ENCODE measurements around the gene CPNE2. TPM values are rescaled to one million over a fixed set of nuclear protein-coding genes. Genes with fewer than 3 reads are reported as not detected.

The CPNE2 gene
- total RNA-seq, 1 donor from 2014 or later = 8.3 TPM

DNA sequence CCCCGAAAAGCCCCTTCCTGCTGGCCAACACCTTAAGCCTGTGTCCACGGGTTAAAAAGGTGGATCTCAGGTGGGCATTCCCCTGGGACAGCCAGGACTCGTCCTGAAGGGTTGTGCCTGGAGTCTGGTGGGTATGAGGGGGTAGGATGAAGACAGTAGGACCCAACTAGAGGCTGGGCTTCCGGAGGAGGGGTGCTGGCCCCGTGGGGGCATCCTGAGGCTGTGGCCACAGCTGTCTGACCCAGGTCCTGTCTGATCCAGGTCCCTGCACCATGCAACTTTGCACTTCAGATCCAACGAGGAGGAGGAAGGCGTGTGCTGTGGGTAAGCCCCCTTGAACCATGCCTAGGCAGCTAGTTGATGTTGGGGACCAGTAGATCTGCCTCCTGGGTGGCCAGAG, 37.6 kb upstream of the CPNE2 start:
- ChIA-PET CTCF (interaction anchor here (0.5 to 1.3 kb wide), 2 partner anchors 90 to 213 kb away, joined by 3 to 4 read pairs; no protein-coding TSS in a partner anchor), POLR2A (interaction anchor here (0.6 kb wide), 2 partner anchors 42 to 110 kb away, joined by 3 to 6 read pairs; no protein-coding TSS in a partner anchor)
- intact Hi-C loops (cut with micrococcal nuclease) = no loop called here
- TF ChIP-seq, protein P1, sequence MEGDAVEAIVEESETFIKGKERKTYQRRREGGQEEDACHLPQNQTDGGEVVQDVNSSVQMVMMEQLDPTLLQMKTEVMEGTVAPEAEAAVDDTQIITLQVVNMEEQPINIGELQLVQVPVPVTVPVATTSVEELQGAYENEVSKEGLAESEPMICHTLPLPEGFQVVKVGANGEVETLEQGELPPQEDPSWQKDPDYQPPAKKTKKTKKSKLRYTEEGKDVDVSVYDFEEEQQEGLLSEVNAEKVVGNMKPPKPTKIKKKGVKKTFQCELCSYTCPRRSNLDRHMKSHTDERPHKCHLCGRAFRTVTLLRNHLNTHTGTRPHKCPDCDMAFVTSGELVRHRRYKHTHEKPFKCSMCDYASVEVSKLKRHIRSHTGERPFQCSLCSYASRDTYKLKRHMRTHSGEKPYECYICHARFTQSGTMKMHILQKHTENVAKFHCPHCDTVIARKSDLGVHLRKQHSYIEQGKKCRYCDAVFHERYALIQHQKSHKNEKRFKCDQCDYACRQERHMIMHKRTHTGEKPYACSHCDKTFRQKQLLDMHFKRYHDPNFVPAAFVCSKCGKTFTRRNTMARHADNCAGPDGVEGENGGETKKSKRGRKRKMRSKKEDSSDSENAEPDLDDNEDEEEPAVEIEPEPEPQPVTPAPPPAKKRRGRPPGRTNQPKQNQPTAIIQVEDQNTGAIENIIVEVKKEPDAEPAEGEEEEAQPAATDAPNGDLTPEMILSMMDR (IDR thresholded peaks at IDR 0.05) = no peak
- H3K4me3 Mint-ChIP-seq = no peak overlapping the region
- ATAC-seq (ENCODE audit: low read depth) (no peak), DNase-seq (no peak)
- peaks cover 83% of the 10 kb centered on the region for H3K36me3 Mint-ChIP-seq (ENCODE audit: low read depth)
- H3K27me3 Mint-ChIP-seq = no peaks in the 10 kb centered on the region
- H3K9me3 Mint-ChIP-seq = no peaks in the 10 kb centered on the region
- H3K27ac Mint-ChIP-seq = peak overlapping the region; percentile 46
- peaks cover 26% of the 10 kb centered on the region for H3K4me1 Mint-ChIP-seq

DNA sequence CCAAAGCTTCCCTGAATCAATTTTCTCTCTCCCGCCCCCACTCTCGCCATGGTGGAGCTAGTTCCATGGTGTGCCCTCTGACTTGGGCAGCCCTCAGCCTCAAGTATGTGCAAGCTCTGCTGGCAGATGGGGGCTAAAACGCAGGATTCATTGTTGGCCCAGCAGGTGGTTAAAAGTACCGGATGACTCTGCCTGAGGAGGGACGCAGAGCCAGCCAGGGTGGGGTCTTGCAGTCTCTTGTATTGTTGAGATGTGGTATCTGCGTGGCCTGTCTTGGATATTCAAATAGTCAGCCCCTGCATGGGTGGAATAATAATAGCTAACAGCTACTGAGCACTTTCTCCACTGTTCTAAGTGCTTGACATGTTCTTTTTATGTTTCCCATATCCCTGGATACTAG, 36.7 kb upstream of the CPNE2 start:
- Mint-ChIP-seq H3K4me1 (peaks cover 19% of the 10 kb centered on the region), H3K4me3 (no peak overlapping the region), H3K27me3 (no peaks in the 10 kb centered on the region), H3K27ac (peak overlapping the region; percentile 24), H3K36me3 (ENCODE audit: low read depth) (peaks cover 86% of the 10 kb centered on the region), H3K9me3 (no peaks in the 10 kb centered on the region)
- no peak for DNase-seq
- TF ChIP-seq, protein P1 (IDR thresholded peaks at IDR 0.05) = no peak
- ATAC-seq (ENCODE audit: low read depth) = no peak
- ChIA-PET POLR2A (interaction anchor here (0.7 to 1.2 kb wide), 3 partner anchors 10 to 84 kb away, joined by 3 read pairs; no protein-coding TSS in a partner anchor), CTCF (interaction anchor here (1.8 kb wide), 1 partner anchor 91 kb away, joined by 6 read pairs; no protein-coding TSS in a partner anchor)
- intact Hi-C loops (cut with micrococcal nuclease) = no loop called here

DNA sequence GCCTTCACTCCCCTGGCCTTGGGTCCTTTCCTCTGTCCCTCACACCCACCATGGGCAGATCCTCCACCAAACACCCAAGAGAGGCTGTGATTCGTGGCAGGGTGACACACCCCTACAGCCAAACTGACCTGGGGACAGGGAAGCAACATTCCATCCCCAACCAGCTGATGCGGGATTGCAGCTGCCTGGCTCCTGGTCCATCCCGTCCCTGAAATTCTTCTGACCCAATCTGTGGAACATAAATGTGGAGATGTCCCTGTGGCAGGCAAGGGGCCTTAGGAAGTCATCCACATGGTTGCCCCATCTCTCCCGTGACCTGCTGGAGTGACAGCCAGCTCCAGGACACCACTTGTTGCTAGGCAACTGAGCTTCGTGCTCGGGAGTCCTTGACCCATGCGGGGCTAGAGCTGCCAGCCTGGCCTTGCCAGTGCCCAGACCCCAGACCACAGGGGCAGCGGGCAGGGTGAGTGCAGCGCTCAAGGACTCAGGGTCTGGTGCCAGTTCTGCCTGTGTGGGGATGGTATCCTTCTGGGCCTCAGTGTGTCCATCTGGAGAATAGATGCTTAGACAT, 34.0 kb upstream of the CPNE2 start:
- POLR2A ChIA-PET = no interaction called here
- Mint-ChIP-seq H3K9me3 (no peaks in the 10 kb centered on the region), H3K27ac (peak overlapping the region; percentile 7), H3K4me1 (no peaks in the 10 kb centered on the region), H3K36me3 (ENCODE audit: low read depth) (peaks cover 81% of the 10 kb centered on the region), H3K27me3 (no peaks in the 10 kb centered on the region), H3K4me3 (no peak overlapping the region)
- no peak for ATAC-seq (ENCODE audit: low read depth)
- DNase-seq = no peak
- intact Hi-C loops (cut with micrococcal nuclease) = no loop called here
- TF ChIP-seq, protein P1 (IDR thresholded peaks at IDR 0.05) = no peak
- CTCF ChIA-PET = interaction anchor here (1.0 kb wide), 1 partner anchor 93 kb away, joined by 3 read pairs; no protein-coding TSS in a partner anchor

DNA sequence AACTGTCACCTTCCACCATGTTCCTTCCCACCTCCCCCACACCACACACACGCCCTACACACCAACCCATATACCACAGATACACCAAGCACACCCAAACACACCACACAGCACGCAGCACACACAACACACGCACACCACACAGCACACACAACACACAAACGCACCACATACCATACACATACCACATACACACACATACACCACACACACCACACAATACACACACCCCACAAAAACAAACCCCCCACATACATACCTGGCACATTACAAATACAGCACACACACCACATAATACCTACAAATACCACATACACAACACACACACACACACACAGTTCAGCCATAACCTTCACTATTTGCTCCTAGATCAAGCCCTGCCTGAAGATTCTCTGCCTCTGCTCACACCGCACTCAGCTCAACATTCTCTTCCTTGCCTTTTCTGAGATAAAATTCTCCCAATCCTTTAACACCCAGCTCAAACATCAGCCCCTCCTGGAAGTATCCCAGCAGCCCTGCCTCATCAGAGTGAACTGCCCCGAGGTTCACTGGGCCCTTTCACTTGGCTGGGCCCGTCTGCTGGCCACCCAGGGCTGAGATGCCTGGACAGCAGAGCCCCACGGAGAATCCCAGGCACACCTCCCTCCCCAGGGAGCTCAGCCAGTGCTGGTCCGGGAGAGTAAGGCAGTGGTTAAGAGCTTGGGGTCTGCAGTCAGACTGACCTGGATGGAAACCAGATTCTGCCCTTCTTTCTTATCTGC, 31.9 kb upstream of the CPNE2 start:
- POLR2A ChIA-PET = interaction anchor here (0.9 kb wide), 1 partner anchor 150 kb away, joined by 3 read pairs; no protein-coding TSS in a partner anchor
- Mint-ChIP-seq H3K27ac (peak overlapping the region; percentile 46), H3K36me3 (ENCODE audit: low read depth) (peaks cover 70% of the 10 kb centered on the region), H3K9me3 (no peaks in the 10 kb centered on the region), H3K4me1 (peaks cover 1% of the 10 kb centered on the region), H3K27me3 (no peaks in the 10 kb centered on the region), H3K4me3 (no peak overlapping the region)
- CTCF ChIA-PET = no interaction called here
- TF ChIP-seq, protein P1 (IDR thresholded peaks at IDR 0.05) = no peak
- DNase-seq (no peak), ATAC-seq (ENCODE audit: low read depth) (no peak)
- intact Hi-C loops (cut with micrococcal nuclease) = no loop called here
